Uterus (tissue), 4 donors: Measurements from ENCODE around the gene LRRC52. TPM values are rescaled to one million over a fixed set of nuclear protein-coding genes. Genes with fewer than 3 reads are reported as not detected.

Experiments
- DNase-seq, 2 donors: peaks; one replicate each; pipeline ENCODE4 v3.0.0-alpha.2; 2019 to 2020
- H3K27ac ChIP-seq, 2 donors: fragments of 200-600 bp; sonication (generic); 1 replicate in 1 of 2; 2 replicates in 1 of 2; pipeline ENCODE4 v1.5.1; 2016 to 2018
- H3K27me3 ChIP-seq, 2 donors: fragments of 200-600 bp; sonication (generic); one replicate each; pipeline ENCODE4 v1.5.1; 2018 to 2019; ENCODE audit warnings: control low read depth in 1 of 2
- H3K36me3 ChIP-seq, 2 donors: fragments of 200-600 bp; sonication (generic); one replicate each; pipeline ENCODE4 v1.5.1; 2019; ENCODE audit warnings: control low read depth in 1 of 2
- H3K4me1 ChIP-seq, 2 donors: fragments of 200-600 bp; sonication (generic); one replicate each; pipeline ENCODE4 v1.5.1; 2018 to 2019; ENCODE audit warnings: control low read depth in 1 of 2
- H3K4me3 ChIP-seq, 2 donors: fragments of 200-600 bp; sonication (generic); 1 replicate in 1 of 2; 2 replicates in 1 of 2; pipeline ENCODE4 v1.5.1; 2018 to 2019; ENCODE audit warnings: mild to moderate bottlenecking in 1 of 2
- H3K9me3 ChIP-seq, 2 donors: fragments of 200-600 bp; sonication (generic); one replicate each; pipeline ENCODE4 v1.5.1; 2019; ENCODE audit warnings: control low read depth in 1 of 2
- POLR2A ChIP-seq, 2 donors: fragments of 450-650 bp; IDR thresholded peaks; one replicate each; pipeline ENCODE4 v1.6.1; 2016; ENCODE audit warnings: antibody characterized with exemption in 2 of 2, mild to moderate bottlenecking in 1 of 2, moderate library complexity in 1 of 2
- intact Hi-C: fragments of 100-400 bp; cut with DNase I; formaldehyde crosslinking; loops from one replicate; pipeline ENCODE4 v1.15.1; 2023; ENCODE audit warnings: low total_unique reads
- total RNA-seq, 4 donors: library from RNA; depleted of rRNA in 3 of 4; stranded (reverse); fragments of >200 nt in 3 of 4; gene quantifications; one replicate each; pipeline versions ENCODE4 v1.1.0 to v1.2.4, GENCODE V29; 2014 to 2023
- TF ChIP-seq, protein P1 (sequence below), 4 experiments: fragments of 200-600 bp in 2 of 4; fragments of 450-650 bp in 2 of 4; sonication (generic) in 2 of 4; IDR thresholded peaks; one replicate each; pipeline ENCODE4 v1.5.1; 2016 to 2019; ENCODE audit warnings: antibody characterized with exemption in 4 of 4, mild to moderate bottlenecking in 2 of 4, moderate library complexity in 1 of 4
- donor health status: DM: yes; HTN: yes; CAD: no.

The LRRC52 gene
- total RNA-seq, 4 donors from 2014 or later: not detected

DNA sequence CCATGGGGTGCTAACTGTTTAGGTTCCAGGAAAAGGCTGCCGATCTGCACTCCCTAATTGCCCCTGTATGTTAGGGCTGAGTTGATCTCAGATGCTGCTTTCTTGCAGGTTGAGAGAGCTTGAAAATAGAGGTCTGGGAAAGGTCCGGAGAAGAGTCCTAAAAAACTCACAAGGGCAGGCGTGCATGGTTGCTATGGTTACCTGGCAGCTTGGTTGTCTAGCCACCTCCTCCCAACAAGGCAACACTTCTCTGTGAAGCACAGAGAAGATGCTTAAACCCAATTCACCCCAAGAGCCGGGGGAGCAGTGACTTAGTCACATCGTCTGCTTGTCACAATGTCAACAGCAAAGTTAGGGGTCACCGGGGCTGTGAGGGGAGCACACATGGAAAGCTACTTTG is 31.0 kb upstream of the LRRC52 start:
- H3K4me1 ChIP-seq: no peaks in the 10 kb centered on the region
- TF ChIP-seq POLR2A (IDR thresholded peaks at IDR 0.05): no peak
- TF ChIP-seq, protein P1, sequence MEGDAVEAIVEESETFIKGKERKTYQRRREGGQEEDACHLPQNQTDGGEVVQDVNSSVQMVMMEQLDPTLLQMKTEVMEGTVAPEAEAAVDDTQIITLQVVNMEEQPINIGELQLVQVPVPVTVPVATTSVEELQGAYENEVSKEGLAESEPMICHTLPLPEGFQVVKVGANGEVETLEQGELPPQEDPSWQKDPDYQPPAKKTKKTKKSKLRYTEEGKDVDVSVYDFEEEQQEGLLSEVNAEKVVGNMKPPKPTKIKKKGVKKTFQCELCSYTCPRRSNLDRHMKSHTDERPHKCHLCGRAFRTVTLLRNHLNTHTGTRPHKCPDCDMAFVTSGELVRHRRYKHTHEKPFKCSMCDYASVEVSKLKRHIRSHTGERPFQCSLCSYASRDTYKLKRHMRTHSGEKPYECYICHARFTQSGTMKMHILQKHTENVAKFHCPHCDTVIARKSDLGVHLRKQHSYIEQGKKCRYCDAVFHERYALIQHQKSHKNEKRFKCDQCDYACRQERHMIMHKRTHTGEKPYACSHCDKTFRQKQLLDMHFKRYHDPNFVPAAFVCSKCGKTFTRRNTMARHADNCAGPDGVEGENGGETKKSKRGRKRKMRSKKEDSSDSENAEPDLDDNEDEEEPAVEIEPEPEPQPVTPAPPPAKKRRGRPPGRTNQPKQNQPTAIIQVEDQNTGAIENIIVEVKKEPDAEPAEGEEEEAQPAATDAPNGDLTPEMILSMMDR (IDR thresholded peaks at IDR 0.05): no peak
- DNase-seq: no peak
- no peaks in the 10 kb centered on the region for H3K9me3 ChIP-seq
- H3K27ac ChIP-seq: no peak overlapping the region
- H3K27me3 ChIP-seq: no peaks in the 10 kb centered on the region
- H3K4me3 ChIP-seq: no peak overlapping the region
- no peaks in the 10 kb centered on the region for H3K36me3 ChIP-seq
- intact Hi-C loops: no loop called here

DNA sequence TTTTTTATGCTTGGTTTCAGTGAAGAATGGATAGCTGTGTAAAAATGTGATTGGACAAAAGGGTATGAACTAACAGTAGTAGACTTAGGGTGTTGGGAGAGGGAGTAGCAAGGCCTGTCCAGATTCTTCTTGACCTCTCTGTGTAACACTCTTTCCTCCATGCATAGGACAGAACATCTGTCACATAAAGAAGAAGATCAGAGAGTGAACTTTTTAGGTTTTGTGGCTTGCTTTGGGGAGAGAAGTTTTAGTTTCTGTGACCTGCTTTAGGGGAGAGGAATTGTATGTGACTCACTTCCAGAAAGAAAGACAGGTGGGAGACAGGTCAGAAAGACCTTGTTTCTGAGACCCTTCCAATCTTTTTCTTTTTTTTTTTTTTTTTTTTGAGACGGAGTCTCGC is 27.3 kb upstream of the LRRC52 start:
- DNase-seq: no peak
- Histone ChIP-seq H3K4me1 (no peaks in the 10 kb centered on the region), H3K9me3 (no peaks in the 10 kb centered on the region), H3K36me3 (no peaks in the 10 kb centered on the region), H3K27ac (no peak overlapping the region), H3K27me3 (no peaks in the 10 kb centered on the region), H3K4me3 (no peak overlapping the region)
- intact Hi-C loops: no loop called here
- TF ChIP-seq, protein P1 (IDR thresholded peaks at IDR 0.05): no peak
- no peak for TF ChIP-seq POLR2A (IDR thresholded peaks at IDR 0.05)

DNA sequence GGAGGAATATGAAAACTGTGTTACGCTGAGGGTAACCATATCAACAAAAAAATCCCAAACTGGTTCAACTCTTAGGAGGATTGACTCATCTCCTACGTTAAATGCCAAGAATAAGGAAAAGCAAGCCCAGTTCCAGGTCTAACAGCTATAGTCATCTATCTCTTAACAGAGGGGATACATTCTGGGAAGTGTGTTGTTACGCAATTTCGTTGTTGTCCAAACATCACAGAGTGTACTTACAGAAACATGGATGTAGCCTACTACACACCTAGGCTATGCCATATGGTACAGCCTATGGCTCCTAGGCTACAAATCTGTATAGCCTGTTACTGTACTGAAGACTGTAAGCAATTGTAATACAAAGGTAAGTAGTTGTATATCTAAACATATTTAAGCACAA is 23.2 kb upstream of the LRRC52 start:
- no peak for DNase-seq
- TF ChIP-seq, protein P1 (IDR thresholded peaks at IDR 0.05): no peak
- no peak for TF ChIP-seq POLR2A (IDR thresholded peaks at IDR 0.05)
- Histone ChIP-seq H3K9me3 (no peaks in the 10 kb centered on the region), H3K27ac (no peak overlapping the region), H3K36me3 (no peaks in the 10 kb centered on the region), H3K4me1 (no peaks in the 10 kb centered on the region), H3K4me3 (no peak overlapping the region), H3K27me3 (no peaks in the 10 kb centered on the region)
- intact Hi-C loops: no loop called here

DNA sequence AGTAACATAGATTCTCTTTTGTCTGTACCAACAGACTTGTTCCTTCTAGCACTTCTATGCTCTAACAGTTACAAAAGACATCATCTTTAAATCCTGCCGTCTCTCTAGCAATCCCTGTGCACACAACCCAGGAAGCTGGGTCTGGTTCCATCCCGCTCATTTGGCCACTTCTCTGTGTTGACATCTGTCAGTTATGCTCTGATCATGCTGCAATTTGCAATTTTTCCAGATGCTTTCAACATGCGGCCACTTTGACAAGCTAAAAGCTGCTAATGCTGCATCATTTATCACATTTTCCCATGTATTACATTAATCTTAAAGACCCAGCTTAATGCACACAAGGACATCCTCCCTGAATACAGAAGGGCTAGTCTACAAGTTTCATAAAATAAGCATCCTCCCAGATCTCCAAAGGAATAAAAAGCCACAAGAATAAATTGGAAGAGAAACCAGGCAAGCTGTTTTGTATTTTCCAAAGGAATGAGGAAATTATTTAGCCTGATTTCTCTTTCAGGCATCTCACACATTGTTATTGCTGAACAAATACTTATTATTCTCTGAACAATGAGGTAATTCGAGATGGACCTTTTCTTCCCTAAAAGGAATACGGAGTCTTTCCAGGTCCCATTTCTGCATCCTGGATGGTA is 19.0 kb upstream of the LRRC52 start:
- Histone ChIP-seq H3K4me1 (no peaks in the 10 kb centered on the region), H3K9me3 (no peaks in the 10 kb centered on the region), H3K27me3 (no peaks in the 10 kb centered on the region), H3K27ac (no peak overlapping the region), H3K4me3 (no peak overlapping the region), H3K36me3 (no peaks in the 10 kb centered on the region)
- intact Hi-C loops: no loop called here
- no peak for TF ChIP-seq POLR2A (IDR thresholded peaks at IDR 0.05)
- TF ChIP-seq, protein P1 (IDR thresholded peaks at IDR 0.05): no peak
- DNase-seq: no peak

DNA sequence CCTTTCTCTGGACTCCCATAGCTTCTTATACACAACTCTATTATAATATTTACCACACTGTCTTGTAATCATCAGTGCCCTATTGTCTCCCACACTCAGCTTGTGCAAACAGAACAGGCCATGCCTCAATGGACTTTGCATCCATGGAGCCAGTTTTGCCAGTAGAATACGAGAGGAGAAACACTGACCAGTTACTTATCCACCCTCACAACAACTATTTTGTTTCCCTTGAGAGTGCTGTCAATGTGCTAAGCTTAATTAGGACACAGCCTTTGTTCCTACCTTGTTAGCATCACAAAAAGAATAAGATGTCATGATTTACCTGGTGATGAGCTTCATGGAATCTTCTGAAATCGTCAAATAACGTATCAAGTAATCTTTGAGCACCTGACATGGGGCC is 18.1 kb upstream of the LRRC52 start:
- Histone ChIP-seq H3K4me1 (no peaks in the 10 kb centered on the region), H3K27me3 (no peaks in the 10 kb centered on the region), H3K27ac (no peak overlapping the region), H3K36me3 (no peaks in the 10 kb centered on the region), H3K4me3 (no peak overlapping the region), H3K9me3 (no peaks in the 10 kb centered on the region)
- no peak for TF ChIP-seq POLR2A (IDR thresholded peaks at IDR 0.05)
- TF ChIP-seq, protein P1 (IDR thresholded peaks at IDR 0.05): no peak
- no peak for DNase-seq
- intact Hi-C loops: no loop called here
